CD14-positive monocyte (primary cell): Measurements from ENCODE around the gene SPTBN5. TPM values are rescaled to one million over a fixed set of nuclear protein-coding genes. Genes with fewer than 3 reads are reported as not detected.

Experiments used
- DNase-seq, 3 donors: peaks; one replicate each; pipeline ENCODE4 v3.0.0-alpha.2; 2011 to 2022
- H2AFZ ChIP-seq: 2 replicates; pipeline ENCODE4 v1.6.0; 2012; ENCODE audit warnings: mild to moderate bottlenecking, low read depth, low read length, inconsistent platforms; ENCODE audit not compliant: insufficient read depth, poor library complexity, severe bottlenecking
- H3K27ac ChIP-seq, 2 donors: 1 replicate in 1 of 2; 2 replicates in 1 of 2; pipeline ENCODE4 v1.5.1; 2012 to 2013; ENCODE audit warnings: low read length in 2 of 2, control low read depth in 1 of 2, inconsistent platforms in 1 of 2, low read depth in 1 of 2, mild to moderate bottlenecking in 1 of 2
- H3K27me3 ChIP-seq, 2 donors: one replicate each; pipeline versions ENCODE4 v1.6.0 to v1.6.1; 2011 to 2013; ENCODE audit warnings: low read length in 2 of 2; ENCODE audit not compliant: control insufficient read depth in 2 of 2, insufficient read depth in 2 of 2
- H3K36me3 ChIP-seq, 2 donors: replicated peaks in 1 of 2; 1 replicate in 1 of 2; 2 replicates in 1 of 2; pipeline versions ENCODE4 v1.5.1 to v1.6.1; 2012 to 2013; ENCODE audit warnings: low read length in 2 of 2, control low read depth in 1 of 2, inconsistent platforms in 1 of 2, mild to moderate bottlenecking in 1 of 2; ENCODE audit not compliant: insufficient read depth in 2 of 2, control insufficient read depth in 1 of 2
- H3K4me1 ChIP-seq, 2 donors: 1 replicate in 1 of 2; 2 replicates in 1 of 2; pipeline versions ENCODE4 v1.5.1 to v1.6.1; 2012 to 2013; ENCODE audit warnings: low read length in 2 of 2, control low read depth in 1 of 2, inconsistent platforms in 1 of 2, mild to moderate bottlenecking in 1 of 2, moderate library complexity in 1 of 2; ENCODE audit not compliant: insufficient read depth in 2 of 2, control insufficient read depth in 1 of 2
- H3K4me2 ChIP-seq: replicated peaks from 2 replicates; pipeline ENCODE3; 2012; ENCODE audit warnings: low read length, moderate library complexity, mild to moderate bottlenecking; ENCODE audit not compliant: poor library complexity, severe bottlenecking; ENCODE audit errors: extremely low read depth
- H3K4me3 ChIP-seq, 3 experiments: fragments of 200-600 bp in 1 of 3; sonication (generic) in 1 of 3; replicated peaks in 1 of 3; 1 replicate in 2 of 3; 2 replicates in 1 of 3; pipeline ENCODE4 v1.5.1; 2011 to 2013; ENCODE audit warnings: low read length in 3 of 3, mild to moderate bottlenecking in 3 of 3, control low read depth in 2 of 3, low read depth in 2 of 3, inconsistent platforms in 1 of 3, moderate library complexity in 1 of 3
- H3K79me2 ChIP-seq: 2 replicates; pipeline ENCODE4 v1.6.0; 2012; ENCODE audit warnings: mild to moderate bottlenecking, control low read depth, inconsistent platforms, low read length, moderate library complexity; ENCODE audit not compliant: insufficient read depth
- H3K9ac ChIP-seq: 2 replicates; pipeline ENCODE4 v1.6.0; 2017; ENCODE audit warnings: low read length, mild to moderate bottlenecking; ENCODE audit not compliant: insufficient read depth, poor library complexity, severe bottlenecking
- H3K9me3 ChIP-seq, 2 donors: replicated peaks in 1 of 2; 1 replicate in 1 of 2; 2 replicates in 1 of 2; pipeline versions ENCODE4 v1.5.1 to v1.6.1; 2012 to 2013; ENCODE audit warnings: low read length in 2 of 2, control low read depth in 1 of 2; ENCODE audit not compliant: control insufficient read depth in 1 of 2, insufficient read depth in 1 of 2
- H4K20me1 ChIP-seq: 2 replicates; pipeline ENCODE4 v1.6.0; 2012; ENCODE audit warnings: mild to moderate bottlenecking, low read length, control low read depth, moderate library complexity; ENCODE audit not compliant: insufficient read depth
- H3K27ac Mint-ChIP-seq, 7 donors: one replicate each; pipeline ENCODE4 v1.8.0; 2020; ENCODE audit warnings: mild to moderate bottlenecking in 7 of 7, mixed read lengths in 7 of 7, moderate library complexity in 6 of 7, inconsistent platforms in 2 of 7
- H3K27me3 Mint-ChIP-seq, 3 donors: one replicate each; pipeline ENCODE4 v1.8.0; 2021 to 2022; ENCODE audit warnings: low read depth in 3 of 3, mild to moderate bottlenecking in 3 of 3, mixed read lengths in 3 of 3, moderate library complexity in 3 of 3, inconsistent platforms in 1 of 3
- H3K36me3 Mint-ChIP-seq, 2 donors: one replicate each; pipeline ENCODE4 v1.8.0; 2020; ENCODE audit warnings: mixed read lengths in 2 of 2, inconsistent platforms in 1 of 2, mild to moderate bottlenecking in 1 of 2
- H3K4me1 Mint-ChIP-seq: one replicate; pipeline ENCODE4 v1.8.0; 2020; ENCODE audit warnings: mild to moderate bottlenecking, mixed read lengths
- H3K4me3 Mint-ChIP-seq, 2 donors: one replicate each; pipeline ENCODE4 v1.8.0; 2020; ENCODE audit warnings: mild to moderate bottlenecking in 2 of 2, mixed read lengths in 2 of 2, moderate library complexity in 1 of 2
- H3K9me3 Mint-ChIP-seq, 7 donors: one replicate each; pipeline ENCODE4 v1.8.0; 2020 to 2022; ENCODE audit warnings: mixed read lengths in 7 of 7, mild to moderate bottlenecking in 6 of 7, moderate library complexity in 6 of 7, inconsistent platforms in 2 of 7
- WGBS: methylation state at CpG from one replicate; pipeline ENCODE4 v1.1.5; 2013; ENCODE audit warnings: missing lambda C conversion rate; ENCODE audit not compliant: insufficient coverage; 5-methylcytosine and 5-hydroxymethylcytosine counted together
- intact Hi-C, 2 donors: fragments of 100-400 bp; cut with micrococcal nuclease; formaldehyde crosslinking; loops; one replicate each; pipeline versions ENCODE4 v1.15.0 to v1.15.1; 2023
- polyA plus RNA-seq, 3 donors: library from polyadenylated mRNA; depleted of rRNA in 1 of 3; unstranded in 2 of 3; stranded (reverse) in 1 of 3; fragments of 300-500 nt in 2 of 3; fragments of >200 nt in 1 of 3; fragmentation: Illumina TruSeq in 2 of 3; gene quantifications; 1 replicate in 2 of 3; 2 replicates in 1 of 3; pipeline ENCODE4 v1.2.3, GENCODE V29; 2012 to 2021
- TF ChIP-seq, protein P1 (sequence below): fragments of 200-600 bp; IDR thresholded peaks from one replicate; pipeline ENCODE4 v1.8.0; 2022; ENCODE audit warnings: antibody characterized with exemption, mild to moderate bottlenecking

SPTBN5 gene
- polyA plus RNA-seq, 3 donors: 0.29 TPM; not detected in 2

DNA sequence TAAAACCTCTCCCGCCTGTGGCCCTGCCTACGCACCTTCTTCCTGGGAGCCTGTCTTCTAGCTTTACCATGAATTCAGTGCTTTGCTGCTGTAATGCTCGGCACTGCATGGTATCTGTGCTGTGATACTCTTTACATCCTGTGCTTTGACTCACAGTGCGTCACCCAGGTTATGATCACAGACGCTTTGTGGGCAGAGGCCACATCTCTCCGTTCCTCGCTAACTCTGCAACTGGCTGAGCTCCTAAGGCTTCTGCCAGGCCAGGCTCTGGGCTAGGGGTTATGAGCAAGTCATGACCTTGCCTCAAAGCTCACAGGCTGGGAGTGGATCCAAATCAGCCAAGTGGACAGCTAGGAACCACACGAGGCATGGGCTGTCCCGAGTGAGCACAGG is 23.2 kb downstream of the SPTBN5 start:
- H3K4me1 ChIP-seq: no peaks in the 10 kb centered on the region
- no peaks in the 10 kb centered on the region for H3K27me3 ChIP-seq
- no peaks in the 10 kb centered on the region for H3K9me3 ChIP-seq
- Mint-ChIP-seq H3K27ac (no peak overlapping the region), H3K9me3 (no peaks in the 10 kb centered on the region), H3K4me1 (no peaks in the 10 kb centered on the region), H3K27me3 (peaks cover 6 to 9% (median 7%) of the 10 kb centered on the region in 3 donors), H3K36me3 (no peaks in the 10 kb centered on the region), H3K4me3 (no peak overlapping the region)
- TF ChIP-seq, protein P1, sequence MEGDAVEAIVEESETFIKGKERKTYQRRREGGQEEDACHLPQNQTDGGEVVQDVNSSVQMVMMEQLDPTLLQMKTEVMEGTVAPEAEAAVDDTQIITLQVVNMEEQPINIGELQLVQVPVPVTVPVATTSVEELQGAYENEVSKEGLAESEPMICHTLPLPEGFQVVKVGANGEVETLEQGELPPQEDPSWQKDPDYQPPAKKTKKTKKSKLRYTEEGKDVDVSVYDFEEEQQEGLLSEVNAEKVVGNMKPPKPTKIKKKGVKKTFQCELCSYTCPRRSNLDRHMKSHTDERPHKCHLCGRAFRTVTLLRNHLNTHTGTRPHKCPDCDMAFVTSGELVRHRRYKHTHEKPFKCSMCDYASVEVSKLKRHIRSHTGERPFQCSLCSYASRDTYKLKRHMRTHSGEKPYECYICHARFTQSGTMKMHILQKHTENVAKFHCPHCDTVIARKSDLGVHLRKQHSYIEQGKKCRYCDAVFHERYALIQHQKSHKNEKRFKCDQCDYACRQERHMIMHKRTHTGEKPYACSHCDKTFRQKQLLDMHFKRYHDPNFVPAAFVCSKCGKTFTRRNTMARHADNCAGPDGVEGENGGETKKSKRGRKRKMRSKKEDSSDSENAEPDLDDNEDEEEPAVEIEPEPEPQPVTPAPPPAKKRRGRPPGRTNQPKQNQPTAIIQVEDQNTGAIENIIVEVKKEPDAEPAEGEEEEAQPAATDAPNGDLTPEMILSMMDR: no peak
- H3K4me3 ChIP-seq: no peak overlapping the region
- H3K9ac ChIP-seq: no peak overlapping the region
- no peak overlapping the region for H3K4me2 ChIP-seq
- H3K27ac ChIP-seq: no peak overlapping the region
- no peaks in the 10 kb centered on the region for H3K79me2 ChIP-seq
- no peak for DNase-seq
- 93% methylated on average over 9 of the region's 9 CpGs for WGBS
- intact Hi-C loops: no loop called here
- no peaks in the 10 kb centered on the region for H3K36me3 ChIP-seq
- no peak overlapping the region for H2AFZ ChIP-seq
- no peaks in the 10 kb centered on the region for H4K20me1 ChIP-seq

DNA sequence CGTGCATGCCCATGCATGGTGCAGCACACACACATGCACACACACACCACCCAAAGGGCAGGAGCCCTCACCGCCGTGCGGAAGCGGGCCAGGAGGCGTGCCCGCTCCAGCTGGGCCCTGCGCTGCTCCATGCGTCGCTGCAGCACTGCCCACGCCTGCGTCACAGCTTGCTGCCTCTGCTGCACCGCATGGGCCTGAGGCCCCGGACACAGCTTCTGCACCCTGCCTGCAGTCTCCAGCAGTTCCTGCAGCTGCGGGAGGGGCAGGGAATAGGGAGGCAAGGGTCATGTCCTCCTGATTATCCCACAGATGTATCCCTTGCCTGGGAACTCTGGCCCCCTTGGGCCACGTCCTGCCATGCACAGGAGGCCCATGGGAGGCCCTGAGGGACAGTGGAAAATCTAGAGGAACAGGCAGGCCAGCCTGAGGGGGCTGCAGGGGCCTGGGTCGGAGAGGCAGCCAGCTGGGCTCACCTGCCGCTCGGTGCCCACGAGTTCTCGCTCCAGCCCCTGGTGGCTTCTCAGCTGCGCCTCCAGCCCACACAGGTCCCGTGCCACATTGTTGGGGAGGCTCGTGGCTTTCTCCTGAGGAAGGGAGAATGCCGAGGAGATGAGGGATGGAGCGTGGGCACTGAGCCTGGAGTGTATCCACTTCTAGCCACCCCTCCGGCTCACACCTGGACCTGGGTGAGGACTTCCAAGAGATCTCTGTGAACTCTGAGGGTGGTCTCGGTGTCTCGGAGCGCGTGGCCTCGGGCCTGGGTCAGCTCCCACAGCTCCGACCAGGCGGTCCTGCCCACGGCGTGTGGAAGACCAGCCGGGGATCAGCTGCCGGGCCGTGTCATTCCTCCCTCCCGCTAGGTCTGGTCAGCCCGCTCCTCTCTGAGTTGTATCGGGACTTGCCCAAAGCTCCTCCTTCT is 23.8 kb downstream of the SPTBN5 start:
- intact Hi-C loops: no loop called here
- no peaks in the 10 kb centered on the region for H3K36me3 Mint-ChIP-seq
- no peaks in the 10 kb centered on the region for H3K36me3 ChIP-seq
- no peaks in the 10 kb centered on the region for H3K27me3 ChIP-seq
- H3K4me1 ChIP-seq: no peaks in the 10 kb centered on the region
- H3K4me1 Mint-ChIP-seq: no peaks in the 10 kb centered on the region
- H3K27me3 Mint-ChIP-seq: peaks cover 6 to 9% (median 7%) of the 10 kb centered on the region in 3 donors
- no peaks in the 10 kb centered on the region for H4K20me1 ChIP-seq
- TF ChIP-seq, protein P1: no peak
- WGBS: 92% methylated on average over 38 of the region's 42 CpGs
- no peak overlapping the region for H3K4me3 ChIP-seq
- no peak overlapping the region for H3K4me2 ChIP-seq
- no peak for DNase-seq
- H2AFZ ChIP-seq: no peak overlapping the region
- no peak overlapping the region for H3K9ac ChIP-seq
- no peak overlapping the region for H3K27ac Mint-ChIP-seq
- H3K27ac ChIP-seq: no peak overlapping the region
- no peaks in the 10 kb centered on the region for H3K9me3 Mint-ChIP-seq
- H3K4me3 Mint-ChIP-seq: no peak overlapping the region
- no peaks in the 10 kb centered on the region for H3K79me2 ChIP-seq
- H3K9me3 ChIP-seq: no peaks in the 10 kb centered on the region
